Pulmonary artery endothelial cell (primary cell): Measurements from ENCODE around the gene TBCD. TPM values are rescaled to one million over a fixed set of nuclear protein-coding genes. Genes with fewer than 3 reads are reported as not detected.

Experiments
- DNase-seq: peaks from one replicate; pipeline ENCODE4 v3.0.0-alpha.2; 2011; ENCODE audit warnings: low read depth, low spot score
- total RNA-seq: library from RNA; depleted of rRNA; stranded (reverse); fragments of >200 nt; gene quantifications from 2 replicates; pipeline ENCODE4 v1.2.3, GENCODE V29; 2014

The TBCD gene
- total RNA-seq = 39.0 and 77.0 TPM in 2 replicates

GRCh38 chr17:82751571-82752370 is at the start of gene TBCD:
Gene TBCD (plus strand): TSS chr17:82752065. CDS start chr17:82752194, 129 bp downstream.
- peak; percentile 49 for DNase-seq

- no peak for DNase-seq
These were observed 49.5 kb upstream of the TBCD start for GRCh38 chr17:82702231-82702927.

GRCh38 chr17:82703036-82703745 is 48.7 kb upstream of the TBCD start:
- DNase-seq = no peak

GRCh38 chr17:82703935-82704865 is 47.7 kb upstream of the TBCD start:
- no peak for DNase-seq

- no peak for DNase-seq
These were observed 47.0 kb upstream of the TBCD start for GRCh38 chr17:82704886-82705285.

GRCh38 chr17:82705756-82706155 is 46.1 kb upstream of the TBCD start:
- DNase-seq = no peak

GRCh38 chr17:82709024-82709675 is 42.7 kb upstream of the TBCD start:
- DNase-seq = no peak

GRCh38 chr17:82709676-82710498 is 42.0 kb upstream of the TBCD start:
- no peak for DNase-seq

- DNase-seq = no peak
These were observed 41.2 kb upstream of the TBCD start for GRCh38 chr17:82710499-82711232.

- DNase-seq = no peak
These were observed 38.7 kb upstream of the TBCD start for GRCh38 chr17:82713071-82713723.

GRCh38 chr17:82716203-82717010 is 35.5 kb upstream of the TBCD start, which contains the start of gene FN3KRP:
Gene FN3KRP (plus strand): TSS chr17:82716706. CDS start chr17:82716756, 50 bp downstream.
- DNase-seq = peak; percentile 67

GRCh38 chr17:82718986-82719685 is 32.7 kb upstream of the TBCD start:
- DNase-seq = no peak

GRCh38 chr17:82720204-82720603 is 31.7 kb upstream of the TBCD start:
- no peak for DNase-seq

GRCh38 chr17:82722341-82723013 is 29.4 kb upstream of the TBCD start:
- DNase-seq = no peak

- DNase-seq = no peak
These were observed 28.6 kb upstream of the TBCD start for GRCh38 chr17:82723169-82723807.

- no peak for DNase-seq
These were observed 25.4 kb upstream of the TBCD start for GRCh38 chr17:82726427-82726826.
